SU-DHL-6 (cell line): ENCODE data around the gene HS3ST4.
"Not testable (repeated sequence)": the region's sequence is repeated elsewhere in the genome, so short reads cannot be mapped to it uniquely, and the experiment has no call there.

Experiments used
- H2AFZ ChIP-seq: fragments of 200-600 bp; sonication (generic); 2 replicates; pipeline ENCODE4 v1.6.1; 2014; ENCODE audit warnings: low read depth, mild to moderate bottlenecking, moderate library complexity, mixed read lengths, antibody characterized with exemption, low read length; ENCODE audit not compliant: severe bottlenecking
- H3F3A ChIP-seq: fragments of 200-600 bp; shearing (Covaris generic); 2 replicates; pipeline ENCODE4 v1.6.0; 2016; ENCODE audit warnings: antibody characterized with exemption, mild to moderate bottlenecking; ENCODE audit not compliant: insufficient read depth
- H3K27ac ChIP-seq: fragments of 200-600 bp; sonication (generic); 2 replicates; pipeline ENCODE4 v1.5.1; 2016; ENCODE audit warnings: low read depth, mild to moderate bottlenecking, low read length, moderate library complexity, mixed read lengths
- H3K27me3 ChIP-seq: fragments of 200-600 bp; sonication (generic), shearing (Covaris generic); 2 replicates; pipeline ENCODE4 v1.6.0; 2014; ENCODE audit warnings: mild to moderate bottlenecking, low read length
- H3K36me3 ChIP-seq: fragments of 200-600 bp; sonication (generic); 2 replicates; pipeline ENCODE4 v1.6.1; 2014; ENCODE audit warnings: mild to moderate bottlenecking, low read length, mixed read lengths
- H3K4me2 ChIP-seq: fragments of 300-600, 200-600 bp; shearing (Covaris generic), sonication (generic); 2 replicates; pipeline ENCODE4 v1.6.0; 2014; ENCODE audit warnings: low read length, low read depth, mild to moderate bottlenecking; ENCODE audit not compliant: poor library complexity, severe bottlenecking
- H3K4me3 ChIP-seq: fragments of 200-600 bp; sonication (generic); 2 replicates; pipeline ENCODE4 v1.5.1; 2014; ENCODE audit warnings: antibody characterized with exemption, low read length, mild to moderate bottlenecking, mixed read lengths; ENCODE audit not compliant: insufficient read depth, poor library complexity, severe bottlenecking
- H3K79me2 ChIP-seq: fragments of 200-600 bp; sonication (generic); 2 replicates; pipeline ENCODE4 v1.6.1; 2014; ENCODE audit warnings: mild to moderate bottlenecking, low read length, moderate library complexity; ENCODE audit not compliant: insufficient read depth
- H3K9ac ChIP-seq: fragments of 200-600 bp; sonication (generic); 2 replicates; pipeline ENCODE4 v1.7.0; 2014; ENCODE audit warnings: mild to moderate bottlenecking, low read length
- H3K9me2 ChIP-seq: fragments of 200-600 bp; sonication (generic); replicated peaks from 2 replicates; pipeline ENCODE4 v1.6.1; 2014; ENCODE audit warnings: low read length; ENCODE audit not compliant: insufficient read depth
- H3K9me3 ChIP-seq: fragments of 200-600 bp; sonication (generic); 2 replicates; pipeline ENCODE4 v1.6.1; 2014; ENCODE audit warnings: low read length, mixed read lengths; ENCODE audit not compliant: insufficient read depth
- H4K20me1 ChIP-seq: fragments of 200-600 bp; sonication (generic); 2 replicates; pipeline ENCODE4 v1.6.1; 2014; ENCODE audit warnings: low read depth, mild to moderate bottlenecking, antibody characterized with exemption, low read length, moderate library complexity, mixed read lengths
- CTCF ChIP-seq: fragments of 200-600 bp; sonication (generic); IDR thresholded peaks from one replicate; pipeline ENCODE4 v1.5.1; 2017; ENCODE audit warnings: antibody characterized with exemption, mild to moderate bottlenecking, low read length, moderate library complexity; ENCODE audit not compliant: insufficient read depth, poor library complexity, severe bottlenecking
- EZH2phosphoT487 ChIP-seq: fragments of 200-600 bp; sonication (generic), shearing (Covaris generic); conservative IDR thresholded peaks from 2 replicates; pipeline ENCODE4 v1.6.1; 2018; ENCODE audit warnings: mild to moderate bottlenecking, antibody characterized with exemption, low read length, moderate library complexity, mixed read lengths

The HS3ST4 gene

DNA sequence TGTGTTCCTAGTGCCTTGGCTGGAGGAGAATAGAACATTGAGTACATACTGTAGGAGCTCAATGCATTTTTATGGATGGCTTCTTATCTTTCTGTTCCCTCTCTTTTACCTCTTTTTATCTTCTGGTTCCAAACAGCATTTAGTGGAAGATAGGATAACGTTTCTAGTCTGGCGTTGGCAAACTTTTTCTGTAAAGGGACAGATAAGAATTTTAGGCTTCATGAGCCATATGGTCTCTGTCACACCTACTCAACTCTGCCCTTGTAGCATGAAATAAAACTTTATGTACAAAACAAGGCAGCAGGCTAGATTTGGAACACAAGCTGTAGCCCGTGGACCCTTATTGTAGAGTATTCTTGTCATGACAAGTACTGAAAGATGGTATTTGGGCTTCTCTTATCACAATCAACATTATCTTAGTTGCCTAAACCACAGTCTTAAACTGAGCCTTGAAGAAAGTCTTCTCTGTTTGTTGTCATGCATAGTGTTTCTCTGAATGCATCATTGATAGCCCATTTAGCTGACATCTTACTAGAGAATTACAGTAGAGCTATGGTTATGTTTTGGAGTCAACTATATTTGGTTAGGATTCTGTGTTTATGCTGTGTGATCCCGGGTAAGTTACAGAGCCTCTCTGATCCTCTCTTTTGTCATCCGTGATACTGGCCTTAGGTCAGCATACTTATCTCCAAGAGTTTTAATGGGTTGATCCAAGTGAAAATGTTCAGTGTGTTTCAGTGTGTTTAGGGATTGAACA, 80.2 kb downstream of the HS3ST4 start:
- no peak overlapping the region for H2AFZ ChIP-seq

GRCh38 chr16:25776214-25776613, 84.5 kb downstream of the HS3ST4 start:
- not testable (repeated sequence) for H3K27ac ChIP-seq, H3K9ac ChIP-seq, H3K79me2 ChIP-seq, H3K9me2 ChIP-seq, H2AFZ ChIP-seq, H4K20me1 ChIP-seq, H3K4me3 ChIP-seq, H3K9me3 ChIP-seq, H3K27me3 ChIP-seq, H3F3A ChIP-seq, H3K36me3 ChIP-seq, H3K4me2 ChIP-seq

More for the DNA sequence above, 80.2 kb downstream of the HS3ST4 start:
- Histone ChIP-seq H3K9ac (no peak overlapping the region), H3K27ac (no peak overlapping the region), H3K4me2 (no peak overlapping the region), H3K36me3 (no peaks in the 10 kb centered on the region), H3K9me2 (no peaks in the 10 kb centered on the region), H3K79me2 (no peaks in the 10 kb centered on the region), H4K20me1 (no peaks in the 10 kb centered on the region), H3F3A (no peaks in the 10 kb centered on the region), H3K27me3 (no peaks in the 10 kb centered on the region), H3K4me3 (no peak overlapping the region), H3K9me3 (no peaks in the 10 kb centered on the region)
- no peak for TF ChIP-seq EZH2phosphoT487
- TF ChIP-seq CTCF = no peak

DNA sequence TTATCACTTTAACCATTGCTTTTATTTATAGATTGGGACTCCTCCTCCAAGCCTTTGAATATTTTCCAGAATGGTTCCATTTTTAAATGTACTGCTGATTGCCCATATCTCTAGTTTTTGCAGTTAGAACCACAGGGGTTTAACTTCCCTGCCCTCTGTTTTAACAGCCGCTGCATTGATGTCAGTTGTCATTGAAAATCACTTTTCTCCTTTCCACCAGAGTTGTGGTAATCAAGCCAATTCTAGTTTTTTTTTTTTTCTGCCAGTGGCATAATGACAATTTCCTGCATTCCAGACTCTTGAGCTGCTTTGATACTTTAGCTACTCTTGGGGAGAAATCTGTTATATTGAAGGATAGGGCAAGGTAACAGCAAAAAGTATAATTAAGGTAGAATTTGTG, 91.5 kb downstream of the HS3ST4 start:
- Histone ChIP-seq H3K36me3 (no peaks in the 10 kb centered on the region), H3K4me2 (no peak overlapping the region), H3K9ac (no peak overlapping the region), H3F3A (no peaks in the 10 kb centered on the region), H3K9me3 (no peaks in the 10 kb centered on the region), H3K9me2 (no peaks in the 10 kb centered on the region), H3K27me3 (no peaks in the 10 kb centered on the region), H2AFZ (no peak overlapping the region), H3K79me2 (no peaks in the 10 kb centered on the region), H4K20me1 (no peaks in the 10 kb centered on the region), H3K27ac (no peak overlapping the region), H3K4me3 (no peak overlapping the region)
- no peak for TF ChIP-seq EZH2phosphoT487
- no peak for TF ChIP-seq CTCF

DNA sequence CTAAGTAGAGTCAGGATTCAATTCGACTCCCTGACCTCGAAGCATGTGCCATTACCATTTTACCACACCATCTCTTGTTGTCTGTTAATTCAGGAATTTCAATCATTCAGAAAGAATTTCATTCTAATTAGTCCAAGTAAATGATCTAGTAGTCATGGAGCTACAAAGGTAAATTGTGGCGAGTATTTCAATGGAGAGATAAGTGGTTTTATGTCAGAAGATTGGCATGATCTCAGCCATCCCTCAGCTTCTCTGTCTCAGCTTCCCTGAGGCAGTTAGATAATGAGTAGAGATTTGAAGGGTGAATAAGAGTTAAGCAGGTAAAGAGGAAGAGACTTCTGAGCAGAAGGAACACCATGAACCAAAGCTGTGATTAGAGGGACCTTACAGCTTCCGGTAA, 93.6 kb downstream of the HS3ST4 start:
- no peaks in the 10 kb centered on the region for H3K9me3 ChIP-seq
- TF ChIP-seq EZH2phosphoT487 (no peak), CTCF (no peak)
- no peak overlapping the region for H3K27ac ChIP-seq
- no peaks in the 10 kb centered on the region for H4K20me1 ChIP-seq
- no peak overlapping the region for H2AFZ ChIP-seq
- H3K36me3 ChIP-seq = no peaks in the 10 kb centered on the region
- no peaks in the 10 kb centered on the region for H3F3A ChIP-seq
- no peaks in the 10 kb centered on the region for H3K27me3 ChIP-seq
- H3K4me2 ChIP-seq = no peak overlapping the region
- H3K9ac ChIP-seq = no peak overlapping the region
- no peak overlapping the region for H3K4me3 ChIP-seq
- H3K9me2 ChIP-seq = no peaks in the 10 kb centered on the region
- no peaks in the 10 kb centered on the region for H3K79me2 ChIP-seq
